NCI-H1694 (cell line): ENCODE results near the gene CYB561D2.

Source experiments
- DNase-seq: peaks from one replicate; lab custom pipeline; 2025; lab: John Stamatoyannopoulos, UW

The CYB561D2 gene

GRCh38 chr3:50392101-50392715 lies 41.5 kb downstream of the CYB561D2 start:
- DNase-seq: no peak

GRCh38 chr3:50393061-50393460 lies 42.4 kb downstream of the CYB561D2 start:
- no peak for DNase-seq

DNA sequence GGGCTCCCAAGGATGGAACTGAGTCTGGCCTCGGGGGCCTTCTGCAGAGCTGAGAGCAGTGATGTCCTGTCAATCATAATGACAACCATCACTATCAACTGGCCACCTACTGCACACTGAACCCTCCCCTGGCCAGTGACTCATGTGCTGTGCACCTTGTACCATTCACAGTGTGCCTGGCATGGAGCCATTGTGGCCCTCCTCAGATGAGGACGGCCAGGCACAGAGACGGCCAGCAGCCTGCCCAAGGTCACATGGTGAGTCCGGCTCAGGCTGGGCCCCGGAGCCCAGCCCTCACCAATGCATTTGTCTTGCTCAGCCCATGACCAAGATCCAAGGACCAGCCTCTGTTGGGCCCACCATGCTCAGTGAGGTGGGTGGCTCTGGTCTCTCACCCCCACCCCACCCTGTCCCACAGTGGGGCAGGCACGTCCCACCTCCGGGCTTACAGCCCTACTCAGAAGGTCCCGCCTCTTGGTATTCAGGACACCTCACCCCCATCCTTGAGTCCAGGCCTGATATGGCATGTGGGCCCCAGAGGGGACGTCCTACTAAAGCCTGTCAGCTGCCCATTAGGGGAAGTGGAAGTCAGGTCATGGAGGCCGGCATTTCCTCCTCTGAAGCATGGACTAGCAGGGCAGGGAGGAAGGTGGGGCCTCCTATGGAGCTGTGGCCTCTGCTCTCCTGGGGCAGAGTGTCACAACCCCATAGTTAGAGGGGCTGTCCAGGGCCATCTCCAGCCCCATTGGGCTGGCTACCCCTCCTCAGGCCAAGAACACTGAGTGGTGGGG lies 44.6 kb downstream of the CYB561D2 start:
- no peak for DNase-seq

GRCh38 chr3:50396502-50396901 lies 45.8 kb downstream of the CYB561D2 start:
- no peak for DNase-seq

- no peak for DNase-seq
Measured at GRCh38 chr3:50401978-50402595, 51.4 kb downstream of the CYB561D2 start.
